ENCODE measurements around the gene C1orf116.
A peak's percentile ranks its signal among the peaks of the same experiment; 100 is the strongest.

The C1orf116 gene

GRCh38 chr1:207030522-207031009 lies 2.0 kb downstream of the C1orf116 start:
- H3K4me3 ChIP-seq (ENCODE audit: low read depth, low read length): peak overlapping the region; percentile 63
- no peak for DNase-seq (ENCODE audit: low read depth)
- no peak for TF ChIP-seq CTCF (IDR thresholded peaks at IDR 0.05; ENCODE audit: control insufficient read depth, extremely low read depth, insufficient read depth)

GRCh38 chr1:207029701-207030521 lies 2.6 kb downstream of the C1orf116 start:
- no peak for TF ChIP-seq CTCF (IDR thresholded peaks at IDR 0.05; ENCODE audit: control insufficient read depth, extremely low read depth, insufficient read depth)
- peak overlapping the region; percentile 63 for H3K4me3 ChIP-seq (ENCODE audit: low read depth, low read length)
- DNase-seq (ENCODE audit: low read depth): no peak

GRCh38 chr1:207028884-207029650 lies 3.5 kb downstream of the C1orf116 start:
- peak overlapping the region; percentile 63 for H3K4me3 ChIP-seq (ENCODE audit: low read depth, low read length)
- TF ChIP-seq CTCF (IDR thresholded peaks at IDR 0.05; ENCODE audit: control insufficient read depth, extremely low read depth, insufficient read depth): no peak
- DNase-seq (ENCODE audit: low read depth): peak; percentile 88

- H3K4me3 ChIP-seq (ENCODE audit: low read depth, low read length): peak overlapping the region; percentile 63
- DNase-seq (ENCODE audit: low read depth): peak; percentile 94
- no peak for TF ChIP-seq CTCF (IDR thresholded peaks at IDR 0.05; ENCODE audit: control insufficient read depth, extremely low read depth, insufficient read depth)
Observed at GRCh38 chr1:207027921-207028320, 4.6 kb downstream of the C1orf116 start.

GRCh38 chr1:207027206-207027777 lies 5.3 kb downstream of the C1orf116 start:
- no peak for TF ChIP-seq CTCF (IDR thresholded peaks at IDR 0.05; ENCODE audit: control insufficient read depth, extremely low read depth, insufficient read depth)
- peak overlapping the region; percentile 63 for H3K4me3 ChIP-seq (ENCODE audit: low read depth, low read length)
- DNase-seq (ENCODE audit: low read depth): no peak

- no peak for DNase-seq (ENCODE audit: low read depth)
- peak overlapping the region; percentile 63 for H3K4me3 ChIP-seq (ENCODE audit: low read depth, low read length)
- no peak for TF ChIP-seq CTCF (IDR thresholded peaks at IDR 0.05; ENCODE audit: control insufficient read depth, extremely low read depth, insufficient read depth)
Observed at GRCh38 chr1:207026104-207026534, 6.4 kb downstream of the C1orf116 start.
